ENCODE results near the gene SCD5. TPM values are rescaled to one million over a fixed set of nuclear protein-coding genes. Genes with fewer than 3 reads are reported as not detected.

The SCD5 gene
- total RNA-seq, 2 donors from 2014 or later = 0.98 to 3.2 TPM

GRCh38 chr4:82710197-82710929, 88.2 kb downstream of the SCD5 start:
- ATAC-seq (no peak), DNase-seq (no peak)
- intact Hi-C loops (cut with DNase I, micrococcal nuclease) = no loop called here

- ATAC-seq (no peak), DNase-seq (no peak)
- intact Hi-C loops (cut with DNase I, micrococcal nuclease) = no loop called here
Observed at GRCh38 chr4:82708982-82709381, 89.6 kb downstream of the SCD5 start.

- no peak for DNase-seq
- intact Hi-C loops (cut with DNase I, micrococcal nuclease) = no loop called here
- no peak for ATAC-seq
Observed at GRCh38 chr4:82706349-82707000, 92.1 kb downstream of the SCD5 start.

GRCh38 chr4:82705928-82706300, 92.7 kb downstream of the SCD5 start:
- intact Hi-C loops (cut with DNase I, micrococcal nuclease) = no loop called here
- DNase-seq = no peak
- ATAC-seq = no peak

- ATAC-seq = no peak
- DNase-seq = no peak
- intact Hi-C loops (cut with DNase I, micrococcal nuclease) = no loop called here
Observed at GRCh38 chr4:82705169-82705927, 93.2 kb downstream of the SCD5 start.

GRCh38 chr4:82704156-82704555, 94.4 kb downstream of the SCD5 start:
- intact Hi-C loops (cut with DNase I, micrococcal nuclease) = no loop called here
- ATAC-seq = no peak

GRCh38 chr4:82698412-82698811, 100.2 kb downstream of the SCD5 start:
- ATAC-seq = no peak
- intact Hi-C loops (cut with DNase I, micrococcal nuclease) = no loop called here
- no peak for DNase-seq

More at GRCh38 chr4:82704156-82704555, 94.4 kb downstream of the SCD5 start:
- no peak for DNase-seq

- no peak for ATAC-seq
Observed at GRCh38 chr4:82697561-82697960, 101.0 kb downstream of the SCD5 start.

GRCh38 chr4:82696117-82696860, 102.3 kb downstream of the SCD5 start:
- no peak for DNase-seq
- intact Hi-C loops (cut with DNase I, micrococcal nuclease) = no loop called here
- ATAC-seq = no peak

More at GRCh38 chr4:82697561-82697960, 101.0 kb downstream of the SCD5 start:
- DNase-seq = no peak
- intact Hi-C loops (cut with DNase I, micrococcal nuclease) = no loop called here

- intact Hi-C loops (cut with DNase I, micrococcal nuclease) = no loop called here
- no peak for ATAC-seq
Observed at GRCh38 chr4:82694892-82695291, 103.7 kb downstream of the SCD5 start.

GRCh38 chr4:82694046-82694445, 104.5 kb downstream of the SCD5 start:
- intact Hi-C loops (cut with DNase I, micrococcal nuclease) = no loop called here
- ATAC-seq = no peak

More at GRCh38 chr4:82694892-82695291, 103.7 kb downstream of the SCD5 start:
- no peak for DNase-seq

GRCh38 chr4:82692101-82692780, 106.4 kb downstream of the SCD5 start:
- intact Hi-C loops (cut with DNase I, micrococcal nuclease) = no loop called here
- no peak for DNase-seq
- ATAC-seq = no peak

More at GRCh38 chr4:82694046-82694445, 104.5 kb downstream of the SCD5 start:
- no peak for DNase-seq

GRCh38 chr4:82691431-82691830, 107.2 kb downstream of the SCD5 start:
- intact Hi-C loops (cut with DNase I, micrococcal nuclease) = no loop called here
- no peak for DNase-seq
- no peak for ATAC-seq

- DNase-seq = no peak
- intact Hi-C loops (cut with DNase I, micrococcal nuclease) = no loop called here
- no peak for ATAC-seq
Observed at GRCh38 chr4:82688091-82688795, 110.4 kb downstream of the SCD5 start.

- intact Hi-C loops (cut with DNase I, micrococcal nuclease) = no loop called here
- ATAC-seq (no peak), DNase-seq (no peak)
Observed at GRCh38 chr4:82687531-82687930, 111.1 kb downstream of the SCD5 start.

GRCh38 chr4:82681754-82682153, 116.8 kb downstream of the SCD5 start:
- ATAC-seq (no peak), DNase-seq (no peak)
- intact Hi-C loops (cut with DNase I, micrococcal nuclease) = no loop called here

- no peak for ATAC-seq
- no peak for DNase-seq
- intact Hi-C loops (cut with DNase I, micrococcal nuclease) = no loop called here
Observed at GRCh38 chr4:82680834-82681233, 117.8 kb downstream of the SCD5 start.

- intact Hi-C loops (cut with DNase I, micrococcal nuclease) = no loop called here
- ATAC-seq (no peak), DNase-seq (no peak)
Observed at GRCh38 chr4:82679531-82679930, 119.1 kb downstream of the SCD5 start.
